ENCODE measurements around the gene FURIN.

GRCh38 chr15:90840157-90840855 lies 28.1 kb upstream of the FURIN start:
- TF ChIP-seq EZH2 (IDR thresholded peaks at IDR 0.05), result no peak
- TF ChIP-seq, protein P1, sequence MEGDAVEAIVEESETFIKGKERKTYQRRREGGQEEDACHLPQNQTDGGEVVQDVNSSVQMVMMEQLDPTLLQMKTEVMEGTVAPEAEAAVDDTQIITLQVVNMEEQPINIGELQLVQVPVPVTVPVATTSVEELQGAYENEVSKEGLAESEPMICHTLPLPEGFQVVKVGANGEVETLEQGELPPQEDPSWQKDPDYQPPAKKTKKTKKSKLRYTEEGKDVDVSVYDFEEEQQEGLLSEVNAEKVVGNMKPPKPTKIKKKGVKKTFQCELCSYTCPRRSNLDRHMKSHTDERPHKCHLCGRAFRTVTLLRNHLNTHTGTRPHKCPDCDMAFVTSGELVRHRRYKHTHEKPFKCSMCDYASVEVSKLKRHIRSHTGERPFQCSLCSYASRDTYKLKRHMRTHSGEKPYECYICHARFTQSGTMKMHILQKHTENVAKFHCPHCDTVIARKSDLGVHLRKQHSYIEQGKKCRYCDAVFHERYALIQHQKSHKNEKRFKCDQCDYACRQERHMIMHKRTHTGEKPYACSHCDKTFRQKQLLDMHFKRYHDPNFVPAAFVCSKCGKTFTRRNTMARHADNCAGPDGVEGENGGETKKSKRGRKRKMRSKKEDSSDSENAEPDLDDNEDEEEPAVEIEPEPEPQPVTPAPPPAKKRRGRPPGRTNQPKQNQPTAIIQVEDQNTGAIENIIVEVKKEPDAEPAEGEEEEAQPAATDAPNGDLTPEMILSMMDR (IDR thresholded peaks at IDR 0.05), result no peak
